GM03348 (cell line): ENCODE measurements around the gene CAMK2B.
A peak's percentile ranks its signal among the peaks of the same experiment; 100 is the strongest.
"Not testable (repeated sequence)": the region's sequence is repeated elsewhere in the genome, so short reads cannot be mapped to it uniquely, and the experiment has no call there.

Experiments used
- DNase-seq: peaks from one replicate; pipeline ENCODE4 v3.0.0; 2012; ENCODE audit warnings: low spot score

CAMK2B gene

GRCh38 chr7:44216521-44217222, 108.7 kb downstream of the CAMK2B start:
- DNase-seq, result no peak

DNA sequence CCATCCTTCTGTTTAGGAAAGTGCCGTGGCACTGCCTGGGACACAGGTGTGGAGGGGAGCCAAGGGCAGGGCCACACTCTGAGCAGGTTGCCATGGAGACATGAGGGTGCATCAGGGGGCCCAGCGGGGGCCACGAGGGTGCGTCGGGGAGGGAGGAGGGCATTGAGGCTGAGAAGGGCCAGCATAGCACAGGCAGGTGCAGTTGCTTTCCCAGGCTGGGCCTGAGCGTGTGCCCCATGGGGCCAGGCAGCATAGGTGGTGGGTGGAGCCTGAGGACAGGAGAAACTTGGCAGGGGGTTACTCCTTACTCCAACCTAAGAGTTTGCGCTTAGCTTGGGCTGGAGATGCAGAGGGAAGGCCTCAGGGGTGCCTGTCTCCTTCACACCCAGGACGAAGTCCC, 109.4 kb downstream of the CAMK2B start:
- DNase-seq, result no peak

DNA sequence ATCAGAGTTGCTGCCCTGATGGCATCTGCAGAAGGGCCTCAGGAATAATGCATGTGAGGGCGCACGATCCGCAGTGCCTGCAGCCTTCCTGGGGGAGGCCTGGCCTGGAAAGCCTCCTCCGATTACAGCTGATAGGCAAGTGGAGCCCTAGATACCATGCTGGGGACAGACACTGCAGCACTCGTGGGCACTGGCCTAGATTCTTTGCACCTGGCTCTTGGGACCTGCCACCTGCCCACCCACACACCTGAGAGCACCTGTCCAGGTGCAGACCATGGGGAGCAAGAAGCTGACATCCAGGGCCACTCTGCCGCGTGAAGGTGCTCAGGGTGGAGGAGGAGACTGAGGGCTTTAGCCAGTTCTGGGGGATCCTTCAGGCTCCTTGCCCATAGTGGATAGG, 109.9 kb downstream of the CAMK2B start:
- DNase-seq, result no peak

- DNase-seq, result no peak
Observed at GRCh38 chr7:44213877-44214388, 111.5 kb downstream of the CAMK2B start.

- no peak for DNase-seq
Observed at GRCh38 chr7:44213206-44213876, 112.1 kb downstream of the CAMK2B start.

DNA sequence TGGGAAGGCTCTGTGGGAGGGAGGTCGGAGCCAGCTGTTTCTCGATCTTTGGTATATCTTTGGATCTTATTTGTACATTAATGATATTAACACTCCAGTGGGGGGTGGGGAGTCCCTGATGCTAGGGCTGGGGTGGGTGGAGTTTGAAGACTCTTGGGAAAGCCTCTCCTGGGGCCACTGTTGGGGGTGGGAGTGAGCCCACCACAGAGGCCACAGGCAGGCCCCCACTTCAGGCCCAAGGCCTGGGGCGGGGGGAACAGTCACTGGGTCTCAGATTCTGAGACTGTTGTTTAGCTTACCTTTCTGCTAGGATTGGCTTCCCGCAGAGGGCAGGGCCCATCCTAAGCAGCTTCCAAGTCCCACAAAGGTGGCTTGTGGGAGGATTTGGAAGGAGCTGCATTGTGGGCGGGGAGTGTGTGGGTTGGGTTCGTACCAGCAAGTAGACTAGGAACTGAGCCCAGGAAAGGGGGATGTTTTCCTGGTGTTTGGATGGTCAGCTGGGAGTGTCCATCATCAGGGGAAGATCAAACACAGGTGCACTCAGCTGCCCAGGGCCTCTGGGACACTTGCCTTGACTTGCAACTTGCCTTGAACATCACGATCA, 112.7 kb downstream of the CAMK2B start:
- DNase-seq, result no peak

DNA sequence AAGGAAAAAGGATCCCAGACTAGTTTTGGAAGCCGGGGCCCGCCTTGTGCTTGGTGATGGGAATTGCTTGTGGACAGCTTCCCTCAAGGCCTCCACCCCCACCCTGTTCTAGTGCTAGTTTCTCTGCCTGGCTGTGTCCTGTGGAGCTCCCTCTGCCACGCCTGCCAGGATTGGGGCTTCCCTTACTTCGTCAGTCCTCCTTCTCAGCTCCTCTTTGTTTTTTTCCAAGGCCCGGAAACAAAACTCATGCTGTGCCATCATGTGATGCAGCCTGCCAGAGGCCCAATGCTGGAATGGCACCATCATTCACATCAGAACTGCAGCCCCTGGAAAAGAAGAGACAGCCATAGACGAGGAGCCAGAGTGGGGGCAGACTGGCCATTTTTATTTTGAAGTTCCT, 113.4 kb downstream of the CAMK2B start:
- DNase-seq, result no peak

DNA sequence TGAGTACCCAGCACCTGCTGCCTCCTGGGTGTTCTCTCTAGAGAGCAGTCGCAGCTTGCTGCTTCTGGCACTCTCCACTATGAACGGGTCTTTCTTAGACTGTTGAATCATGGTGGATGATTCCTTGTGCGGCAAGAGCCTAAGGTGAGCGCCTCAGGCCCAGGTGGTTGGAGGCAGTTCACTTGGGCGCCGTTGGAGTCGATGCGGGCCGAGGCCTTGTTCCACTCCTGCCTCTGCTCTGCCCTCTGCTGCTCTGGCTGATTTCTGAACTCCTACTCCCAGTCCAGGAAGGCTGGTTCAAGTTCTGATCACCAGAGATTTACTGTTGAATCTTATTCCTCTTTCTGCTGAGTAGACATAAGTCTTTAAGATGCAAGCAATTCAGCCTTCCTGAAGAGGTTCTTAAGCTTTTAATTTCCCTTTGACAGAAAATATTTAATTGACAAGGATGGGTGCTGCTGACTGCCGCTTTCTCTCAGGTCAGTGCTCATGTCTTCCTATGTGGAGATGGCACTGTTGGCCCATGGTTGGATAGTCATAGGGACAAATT, 114.2 kb downstream of the CAMK2B start:
- no peak for DNase-seq

- DNase-seq, result no peak
Observed at GRCh38 chr7:44210107-44210506, 115.3 kb downstream of the CAMK2B start.

GRCh38 chr7:44208085-44208484, 117.3 kb downstream of the CAMK2B start:
- DNase-seq, result no peak

- no peak for DNase-seq
Observed at GRCh38 chr7:44206008-44206407, 119.4 kb downstream of the CAMK2B start.

DNA sequence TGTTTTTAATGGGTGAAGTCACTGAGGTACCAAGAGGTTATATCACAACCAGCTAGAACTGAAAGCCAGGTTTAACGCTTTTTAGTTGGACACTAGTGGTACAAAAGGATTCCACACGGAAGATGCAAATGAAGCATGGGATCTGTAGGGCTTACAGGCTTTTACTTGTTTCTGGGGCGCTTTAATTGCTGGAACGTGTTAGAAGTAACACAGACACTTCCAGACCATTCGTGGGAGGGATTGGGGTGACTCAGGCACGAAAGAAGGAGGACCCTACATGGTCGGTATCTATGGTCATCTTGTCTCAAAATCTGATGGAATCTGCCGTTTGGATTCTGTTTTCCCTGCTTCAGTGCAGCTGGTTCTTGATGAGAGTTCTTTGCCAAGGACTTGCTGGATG, 123.6 kb downstream of the CAMK2B start:
- DNase-seq, result peak; percentile 47

DNA sequence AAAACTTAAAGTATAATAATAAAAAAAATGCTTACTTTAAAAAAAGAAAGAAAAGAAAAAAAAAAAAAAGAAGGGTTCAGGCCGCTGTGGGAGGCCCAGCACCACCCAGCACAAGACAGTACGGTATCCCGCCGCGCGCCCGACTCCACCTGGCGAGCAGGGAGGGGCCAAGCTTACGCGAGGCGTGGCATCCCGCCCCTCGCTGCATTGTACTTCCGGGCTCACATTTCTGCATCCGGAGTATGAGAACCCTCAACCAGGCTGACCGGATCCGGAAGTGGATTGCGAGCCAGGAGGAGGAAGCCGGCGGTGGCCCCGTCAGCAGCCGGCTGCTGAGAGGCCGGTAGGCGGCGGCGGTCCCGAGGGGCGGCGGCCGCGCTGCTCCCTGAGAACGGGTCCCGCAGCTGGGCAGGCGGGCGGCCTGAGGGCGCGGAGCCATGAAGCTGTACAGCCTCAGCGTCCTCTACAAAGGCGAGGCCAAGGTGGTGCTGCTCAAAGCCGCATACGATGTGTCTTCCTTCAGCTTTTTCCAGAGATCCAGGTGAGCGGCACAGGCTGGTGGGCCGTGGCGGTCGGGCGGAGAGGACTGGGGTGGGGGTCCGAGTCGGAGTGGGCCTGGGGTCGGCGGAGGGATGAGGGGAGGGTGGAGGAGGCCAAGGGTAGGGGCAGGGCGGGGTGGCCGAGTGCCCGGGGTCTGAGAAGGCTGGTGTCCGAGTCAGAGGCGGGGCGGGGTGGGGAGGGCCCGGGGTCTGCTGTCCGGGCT, 124.5 kb downstream of the CAMK2B start, which contains the start of gene YKT6:
TSS of gene YKT6 (plus strand) at position 280 of the 763 bp plus-strand sequence. CDS start at position 438, 158 bp downstream.
- DNase-seq, result peak; percentile 99

- not testable (repeated sequence) for DNase-seq
Observed at GRCh38 chr7:44200163-44200562, 125.2 kb downstream of the CAMK2B start.

GRCh38 chr7:44197474-44197873, 127.9 kb downstream of the CAMK2B start:
- no peak for DNase-seq

DNA sequence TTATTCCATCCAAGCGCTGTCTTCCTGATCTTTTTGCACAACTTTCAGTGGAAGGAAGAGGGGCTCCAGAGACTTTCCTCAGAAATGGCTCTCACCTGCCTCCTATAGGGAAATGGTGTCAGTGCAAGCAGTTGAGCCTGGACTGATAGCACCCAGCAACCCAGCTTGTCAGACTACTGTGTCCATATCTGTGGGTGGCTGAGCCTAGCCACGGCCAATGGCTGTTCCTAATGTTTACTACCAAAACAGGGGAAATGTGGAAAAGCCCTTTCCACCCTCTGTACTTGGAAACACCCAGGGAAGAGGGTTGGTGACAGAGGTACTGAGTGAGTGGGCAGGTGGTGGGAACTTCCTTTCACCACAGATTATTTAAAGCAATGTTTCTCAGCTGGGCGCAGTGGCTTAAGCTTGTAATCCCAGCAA, 128.9 kb downstream of the CAMK2B start:
- peak; percentile 83 for DNase-seq

- no peak for DNase-seq
Observed at GRCh38 chr7:44195889-44196288, 129.5 kb downstream of the CAMK2B start.

- no peak for DNase-seq
Observed at GRCh38 chr7:44194562-44195145, 130.7 kb downstream of the CAMK2B start.

- no peak for DNase-seq
Observed at GRCh38 chr7:44194069-44194468, 131.3 kb downstream of the CAMK2B start.

DNA sequence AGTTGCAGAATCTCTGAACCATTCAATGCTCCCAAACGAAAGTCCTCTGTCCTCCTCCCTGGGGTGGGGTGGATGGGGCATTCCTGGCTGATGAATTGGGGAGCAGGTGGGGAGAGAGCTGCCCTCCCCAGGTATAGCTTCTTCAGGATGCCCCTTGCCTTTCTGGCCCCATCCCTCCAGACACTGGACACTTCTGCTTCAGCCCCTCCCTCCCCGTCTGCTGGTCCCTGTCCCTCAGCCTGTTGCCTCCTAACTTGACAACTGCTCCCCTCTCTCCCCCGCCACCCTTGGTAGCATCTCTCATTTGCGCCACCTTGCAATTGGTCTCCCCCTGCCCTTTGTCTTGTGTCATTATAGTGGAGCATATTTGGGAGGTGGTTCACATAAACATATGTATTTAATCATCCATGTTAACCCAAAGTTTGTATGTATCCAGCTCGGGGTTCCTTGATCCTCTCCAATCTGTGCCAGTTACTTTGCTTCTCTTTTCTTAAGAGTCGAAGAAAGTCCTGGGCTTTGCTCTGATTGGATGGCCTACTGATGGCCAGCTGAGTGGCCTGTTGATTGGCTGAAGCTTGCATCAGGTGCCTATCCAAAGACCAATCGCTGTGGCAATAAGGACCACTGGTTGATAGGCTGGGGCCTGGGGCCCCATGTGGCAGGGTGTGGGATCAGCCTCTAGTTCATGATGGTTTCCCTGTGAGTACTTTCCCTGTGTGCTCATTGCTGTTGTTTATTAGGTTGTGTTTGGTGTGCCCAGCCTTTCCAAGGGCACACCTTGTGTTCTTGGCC, 132.2 kb downstream of the CAMK2B start:
- no peak for DNase-seq

- DNase-seq, result no peak
Observed at GRCh38 chr7:44191171-44191570, 134.2 kb downstream of the CAMK2B start.
